Activated naive CD8-positive, alpha-beta T cell (primary cell): ENCODE results near the gene RAP1GAP.

Experiments
- H3K27ac Mint-ChIP-seq: one replicate; pipeline ENCODE4 v1.8.0; 2021; ENCODE audit warnings: mixed read lengths
- H3K27me3 Mint-ChIP-seq: one replicate; pipeline ENCODE4 v1.8.0; 2021; ENCODE audit warnings: mixed read lengths
- H3K36me3 Mint-ChIP-seq: one replicate; pipeline ENCODE4 v1.8.0; 2021; ENCODE audit warnings: mixed read lengths
- H3K4me1 Mint-ChIP-seq: one replicate; pipeline ENCODE4 v1.8.0; 2021; ENCODE audit warnings: low read depth, mixed read lengths
- H3K4me3 Mint-ChIP-seq: one replicate; pipeline ENCODE4 v1.8.0; 2021; ENCODE audit warnings: mild to moderate bottlenecking, mixed read lengths
- H3K9me3 Mint-ChIP-seq: one replicate; pipeline ENCODE4 v1.8.0; 2021; ENCODE audit warnings: low read depth, mixed read lengths

RAP1GAP gene

DNA sequence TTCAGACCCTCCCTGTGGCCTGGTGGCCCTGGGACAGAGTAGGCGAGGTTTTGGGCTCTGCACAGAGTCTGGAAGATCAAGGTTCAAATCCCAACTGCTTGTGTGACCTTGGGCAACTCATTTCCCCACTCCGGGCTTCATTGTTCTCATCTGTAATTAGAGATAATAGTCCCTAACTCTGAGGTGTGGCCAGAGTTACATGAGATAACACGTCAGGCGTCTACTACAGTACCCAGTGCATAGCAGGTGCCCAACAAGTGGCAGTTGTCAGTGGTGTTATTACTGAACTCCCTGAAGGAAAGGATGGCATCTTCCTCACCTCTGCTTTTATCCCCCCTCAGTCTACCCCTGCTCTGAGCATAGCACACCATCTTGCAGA is 20.8 kb downstream of the RAP1GAP start:
- Mint-ChIP-seq H3K27me3 (peaks cover 24% of the 10 kb centered on the region), H3K9me3 (no peaks in the 10 kb centered on the region), H3K27ac (no peak overlapping the region), H3K36me3 (no peaks in the 10 kb centered on the region), H3K4me3 (no peak overlapping the region), H3K4me1 (peaks cover 14% of the 10 kb centered on the region)

GRCh38 chr1:21647431-21648351 is 21.5 kb downstream of the RAP1GAP start:
- no peak overlapping the region for H3K4me3 Mint-ChIP-seq

DNA sequence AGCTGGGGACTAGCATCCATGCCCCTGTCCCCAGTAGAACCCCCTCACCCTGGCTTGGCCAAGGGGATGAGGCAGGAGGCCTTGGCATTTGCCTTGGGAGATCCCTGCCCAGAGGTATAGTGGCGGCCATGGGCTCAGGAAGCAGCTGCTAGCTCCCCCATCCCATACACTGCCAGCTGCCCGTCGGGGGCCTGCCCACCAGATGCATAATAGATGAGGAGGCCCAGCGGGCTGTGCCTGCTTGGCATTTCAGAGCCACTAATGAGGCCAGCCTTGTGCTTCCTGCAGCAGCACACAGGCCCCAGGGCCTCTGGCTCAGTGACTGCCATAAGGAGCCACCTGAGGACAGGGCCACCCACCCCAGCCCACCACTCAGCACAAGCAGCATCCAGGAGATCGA is 23.6 kb downstream of the RAP1GAP start:
- Mint-ChIP-seq H3K27ac (no peak overlapping the region), H3K27me3 (peaks cover 24% of the 10 kb centered on the region), H3K36me3 (no peaks in the 10 kb centered on the region), H3K4me1 (no peaks in the 10 kb centered on the region), H3K9me3 (no peaks in the 10 kb centered on the region), H3K4me3 (no peak overlapping the region)

More at GRCh38 chr1:21647431-21648351, 21.5 kb downstream of the RAP1GAP start:
- H3K27me3 Mint-ChIP-seq, result peaks cover 27% of the 10 kb centered on the region
- no peak overlapping the region for H3K27ac Mint-ChIP-seq
- no peaks in the 10 kb centered on the region for H3K36me3 Mint-ChIP-seq
- H3K9me3 Mint-ChIP-seq, result no peaks in the 10 kb centered on the region
- H3K4me1 Mint-ChIP-seq, result peaks cover 13% of the 10 kb centered on the region

DNA sequence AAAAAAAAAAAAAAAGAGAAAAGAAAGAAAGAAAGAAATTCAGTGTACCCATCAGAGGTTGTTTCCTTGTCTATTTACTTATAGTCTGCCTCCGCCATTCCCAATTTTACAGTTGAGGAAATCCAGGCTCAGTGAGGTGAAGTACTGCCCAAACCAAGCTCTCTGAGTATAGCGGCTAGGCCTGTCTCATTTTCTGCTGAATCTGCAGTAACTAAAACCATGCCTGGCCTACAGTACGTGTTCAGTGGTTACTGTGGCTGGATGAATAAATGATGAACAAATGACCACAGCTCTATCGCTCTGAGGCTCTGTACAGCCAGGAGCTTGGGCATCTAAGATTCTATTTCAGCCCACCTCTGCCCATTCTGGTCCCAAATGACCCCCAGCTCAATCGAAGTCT is 24.3 kb downstream of the RAP1GAP start:
- Mint-ChIP-seq H3K9me3 (no peaks in the 10 kb centered on the region), H3K27ac (no peak overlapping the region), H3K4me3 (no peak overlapping the region), H3K27me3 (peaks cover 24% of the 10 kb centered on the region), H3K36me3 (no peaks in the 10 kb centered on the region), H3K4me1 (no peaks in the 10 kb centered on the region)

GRCh38 chr1:21644348-21644747 is 24.8 kb downstream of the RAP1GAP start:
- H3K27ac Mint-ChIP-seq, result no peak overlapping the region
- no peaks in the 10 kb centered on the region for H3K4me1 Mint-ChIP-seq
- H3K9me3 Mint-ChIP-seq, result no peaks in the 10 kb centered on the region
- no peaks in the 10 kb centered on the region for H3K36me3 Mint-ChIP-seq
- H3K27me3 Mint-ChIP-seq, result peaks cover 24% of the 10 kb centered on the region
- no peak overlapping the region for H3K4me3 Mint-ChIP-seq

DNA sequence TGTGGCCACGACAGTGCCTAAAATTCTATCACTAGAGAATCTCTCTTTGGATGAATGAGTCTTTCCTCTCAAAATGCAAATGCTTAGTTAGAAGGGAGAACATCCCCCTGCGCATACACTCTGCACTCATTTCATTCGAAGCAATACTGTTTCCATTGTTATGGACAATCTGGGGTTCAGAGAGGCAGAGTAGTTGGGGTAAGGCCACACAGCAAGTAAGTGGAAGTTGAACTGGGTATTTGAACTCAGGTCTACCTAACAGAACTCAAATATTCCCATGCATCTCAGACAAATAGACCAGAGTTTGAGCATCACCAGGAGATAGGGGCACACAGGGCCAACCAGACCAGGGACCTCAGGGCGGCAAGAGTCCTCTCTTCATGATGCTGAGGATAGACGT is 25.5 kb downstream of the RAP1GAP start:
- H3K4me3 Mint-ChIP-seq, result no peak overlapping the region
- no peak overlapping the region for H3K27ac Mint-ChIP-seq
- H3K27me3 Mint-ChIP-seq, result peaks cover 24% of the 10 kb centered on the region
- H3K9me3 Mint-ChIP-seq, result no peaks in the 10 kb centered on the region
- no peaks in the 10 kb centered on the region for H3K36me3 Mint-ChIP-seq
- H3K4me1 Mint-ChIP-seq, result peaks cover 2% of the 10 kb centered on the region

- Mint-ChIP-seq H3K27ac (no peak overlapping the region), H3K27me3 (peaks cover 18% of the 10 kb centered on the region), H3K9me3 (no peaks in the 10 kb centered on the region), H3K36me3 (no peaks in the 10 kb centered on the region), H3K4me3 (no peak overlapping the region), H3K4me1 (peaks cover 6% of the 10 kb centered on the region)
Measured at GRCh38 chr1:21641967-21642739, 27.0 kb downstream of the RAP1GAP start.

- no peaks in the 10 kb centered on the region for H3K36me3 Mint-ChIP-seq
- H3K4me3 Mint-ChIP-seq, result no peak overlapping the region
- H3K9me3 Mint-ChIP-seq, result no peaks in the 10 kb centered on the region
- peaks cover 12% of the 10 kb centered on the region for H3K27me3 Mint-ChIP-seq
- peaks cover 6% of the 10 kb centered on the region for H3K4me1 Mint-ChIP-seq
- H3K27ac Mint-ChIP-seq, result no peak overlapping the region
Measured at GRCh38 chr1:21641537-21641936, 27.6 kb downstream of the RAP1GAP start.

DNA sequence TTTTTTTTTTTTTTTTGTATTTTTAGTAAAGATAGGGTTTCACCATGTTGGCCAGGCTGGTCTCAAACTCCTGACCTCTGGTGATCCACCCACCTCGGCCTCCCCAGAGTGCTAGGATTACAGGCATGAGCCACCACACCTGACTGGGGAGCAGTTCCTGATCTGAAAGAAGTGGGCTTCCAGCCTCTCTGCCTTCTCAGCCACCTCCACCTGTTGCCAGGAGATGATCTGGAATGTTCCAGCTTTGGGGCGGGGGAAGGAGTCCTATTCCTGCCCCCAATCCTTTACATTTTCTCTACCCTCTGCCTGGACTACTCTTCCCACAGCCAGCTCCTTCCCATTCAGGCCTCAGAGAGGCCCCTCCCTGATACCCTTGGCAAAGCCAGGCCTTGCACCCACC is 28.1 kb downstream of the RAP1GAP start:
- Mint-ChIP-seq H3K27ac (no peak overlapping the region), H3K36me3 (no peaks in the 10 kb centered on the region), H3K27me3 (peaks cover 8% of the 10 kb centered on the region), H3K4me1 (peaks cover 6% of the 10 kb centered on the region), H3K9me3 (no peaks in the 10 kb centered on the region), H3K4me3 (no peak overlapping the region)

DNA sequence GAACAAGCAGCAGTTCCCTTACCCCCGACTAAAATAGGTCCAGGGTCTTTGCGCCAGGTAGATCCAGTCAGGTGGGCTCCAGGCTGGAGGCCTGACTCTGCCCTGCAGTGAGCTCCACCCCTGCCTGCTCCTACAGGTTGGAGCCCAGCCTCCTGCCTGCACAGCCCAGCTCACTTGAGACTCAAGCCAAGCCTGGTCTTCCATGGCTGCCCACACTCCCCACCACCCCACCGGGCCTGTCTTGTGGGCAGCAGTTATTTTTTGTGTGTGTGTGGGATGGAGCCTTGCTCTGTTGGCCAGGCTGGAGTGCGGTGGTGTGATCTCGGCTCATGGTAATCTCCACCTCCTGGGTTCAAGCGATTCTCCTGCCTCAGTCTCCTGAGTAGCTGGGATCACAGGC is 28.5 kb downstream of the RAP1GAP start:
- Mint-ChIP-seq H3K9me3 (no peaks in the 10 kb centered on the region), H3K27ac (no peak overlapping the region), H3K4me1 (peaks cover 6% of the 10 kb centered on the region), H3K36me3 (no peaks in the 10 kb centered on the region), H3K27me3 (peaks cover 8% of the 10 kb centered on the region), H3K4me3 (no peak overlapping the region)

DNA sequence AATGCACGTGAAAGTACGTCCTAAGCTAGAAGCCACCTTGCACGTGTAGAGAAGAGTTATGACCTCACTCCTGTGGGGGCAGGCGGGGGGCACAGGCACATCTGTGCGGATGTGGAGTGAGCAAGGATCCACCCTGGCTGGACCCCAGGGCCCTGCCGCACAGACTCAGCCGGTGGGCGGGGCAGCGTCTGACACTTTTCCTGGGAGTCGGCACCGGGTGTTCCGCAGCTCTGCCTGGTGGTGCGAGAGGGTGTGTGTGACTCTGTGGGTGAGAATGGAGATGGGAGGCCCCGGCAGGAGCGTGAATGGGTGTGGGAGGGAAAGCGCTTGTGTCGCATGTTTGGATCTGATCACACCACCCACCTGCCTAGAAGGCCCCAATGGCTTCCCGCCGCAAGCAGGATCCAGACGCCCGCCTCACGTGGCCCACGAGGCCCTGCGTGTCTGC is 29.5 kb downstream of the RAP1GAP start:
- Mint-ChIP-seq H3K9me3 (no peaks in the 10 kb centered on the region), H3K4me1 (peaks cover 6% of the 10 kb centered on the region), H3K27ac (no peak overlapping the region), H3K4me3 (no peak overlapping the region), H3K27me3 (peaks cover 8% of the 10 kb centered on the region), H3K36me3 (no peaks in the 10 kb centered on the region)

DNA sequence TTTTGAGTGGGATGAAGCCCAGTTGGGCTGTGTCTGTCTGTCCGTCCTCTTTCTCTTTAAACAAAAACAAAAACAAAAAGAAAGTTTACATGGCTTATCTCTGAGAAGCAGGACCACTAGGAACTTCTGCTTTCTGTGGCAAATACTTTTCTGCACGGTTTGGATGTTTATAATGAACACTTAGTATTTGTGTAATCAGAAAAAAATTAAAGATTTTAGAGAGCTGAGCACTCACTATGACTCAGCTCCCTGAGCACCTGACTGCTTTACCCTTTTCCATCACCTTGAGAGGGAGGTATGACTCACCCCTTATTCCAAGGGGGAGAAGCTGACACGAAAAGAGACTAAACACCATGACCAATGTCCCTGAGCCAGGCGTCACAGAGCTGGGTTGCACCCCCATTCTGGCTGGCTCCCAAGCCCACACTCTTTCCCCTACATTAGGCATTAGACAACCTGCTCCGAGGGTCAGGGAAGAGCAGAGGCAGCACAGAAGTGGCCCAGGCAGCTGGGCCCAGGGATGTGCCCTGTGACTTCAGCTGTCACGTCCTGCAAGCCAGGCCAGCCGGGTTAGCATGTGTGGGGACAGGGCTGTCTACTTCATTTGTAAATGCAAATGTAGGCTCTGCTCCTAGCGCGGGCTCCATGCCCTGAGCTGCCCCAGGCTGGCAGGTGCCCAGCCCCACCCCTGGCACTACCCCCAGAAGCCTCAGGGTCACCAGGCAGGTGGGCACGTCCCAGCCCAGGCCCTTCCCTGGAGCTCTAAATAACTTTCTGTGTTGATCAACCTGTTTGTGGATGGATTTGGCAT is 30.4 kb downstream of the RAP1GAP start:
- Mint-ChIP-seq H3K27me3 (peaks cover 5% of the 10 kb centered on the region), H3K4me3 (no peak overlapping the region), H3K4me1 (peaks cover 6% of the 10 kb centered on the region), H3K36me3 (no peaks in the 10 kb centered on the region), H3K9me3 (no peaks in the 10 kb centered on the region), H3K27ac (no peak overlapping the region)

- H3K4me1 Mint-ChIP-seq, result peaks cover 6% of the 10 kb centered on the region
- H3K9me3 Mint-ChIP-seq, result no peaks in the 10 kb centered on the region
- H3K4me3 Mint-ChIP-seq, result no peak overlapping the region
- H3K27ac Mint-ChIP-seq, result no peak overlapping the region
- no peaks in the 10 kb centered on the region for H3K27me3 Mint-ChIP-seq
- no peaks in the 10 kb centered on the region for H3K36me3 Mint-ChIP-seq
Measured at GRCh38 chr1:21637514-21637913, 31.6 kb downstream of the RAP1GAP start.

DNA sequence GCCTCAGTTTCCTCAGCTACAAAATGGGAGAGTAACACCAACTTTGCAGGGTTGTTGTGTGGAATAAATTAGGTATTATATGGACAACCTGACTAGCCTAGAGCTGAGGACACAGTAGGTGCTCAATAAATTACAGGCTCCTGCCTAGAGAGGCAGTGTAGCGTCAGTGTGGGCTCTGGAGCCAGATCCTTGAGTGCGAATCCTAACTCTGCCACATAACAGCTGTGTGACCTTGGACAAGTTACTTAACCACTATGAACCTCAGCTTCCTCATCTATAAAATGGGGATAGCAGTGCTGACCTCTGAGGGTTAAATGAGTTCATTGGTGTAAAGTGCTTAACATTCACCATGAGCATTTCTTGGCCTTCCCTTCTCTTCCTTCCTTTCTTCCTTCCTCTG is 33.1 kb downstream of the RAP1GAP start:
- Mint-ChIP-seq H3K4me1 (peaks cover 6% of the 10 kb centered on the region), H3K36me3 (no peaks in the 10 kb centered on the region), H3K27ac (no peak overlapping the region), H3K4me3 (no peak overlapping the region), H3K27me3 (no peaks in the 10 kb centered on the region), H3K9me3 (no peaks in the 10 kb centered on the region)
